HL-60 (cell line): Measurements from ENCODE around the gene TRIM14.

Experiments used
- POLR2AphosphoS5 ChIP-seq: IDR thresholded peaks from 2 replicates; pipeline ENCODE4 v1.6.1; 2012; ENCODE audit warnings: low read depth
- TF ChIP-seq, protein P1 (sequence below): IDR thresholded peaks from one replicate; pipeline ENCODE4 v1.5.1; 2011; ENCODE audit warnings: low read length, control low read depth, inconsistent platforms; ENCODE audit not compliant: insufficient read depth

DNA sequence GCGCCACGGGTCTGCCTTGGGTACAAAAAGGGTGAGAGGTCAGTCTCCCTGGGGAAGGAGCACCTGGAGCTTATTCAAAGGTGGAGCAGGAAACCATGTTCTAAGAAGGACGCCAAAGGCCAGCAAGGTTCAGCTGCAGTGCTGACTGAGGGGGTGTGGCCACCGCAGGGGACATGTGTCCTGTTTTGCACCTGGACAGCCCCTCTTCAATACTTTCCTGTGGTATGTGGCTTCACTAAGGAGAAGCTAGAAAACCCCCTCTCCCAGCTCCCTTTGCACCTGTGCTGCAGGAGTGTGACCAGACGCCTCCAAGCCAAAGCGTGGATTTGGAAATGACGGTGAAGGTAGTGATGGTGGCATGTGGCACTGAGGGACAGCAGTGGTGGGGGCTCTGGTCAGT lies 23.6 kb downstream of the TRIM14 start:
- TF ChIP-seq, protein P1, sequence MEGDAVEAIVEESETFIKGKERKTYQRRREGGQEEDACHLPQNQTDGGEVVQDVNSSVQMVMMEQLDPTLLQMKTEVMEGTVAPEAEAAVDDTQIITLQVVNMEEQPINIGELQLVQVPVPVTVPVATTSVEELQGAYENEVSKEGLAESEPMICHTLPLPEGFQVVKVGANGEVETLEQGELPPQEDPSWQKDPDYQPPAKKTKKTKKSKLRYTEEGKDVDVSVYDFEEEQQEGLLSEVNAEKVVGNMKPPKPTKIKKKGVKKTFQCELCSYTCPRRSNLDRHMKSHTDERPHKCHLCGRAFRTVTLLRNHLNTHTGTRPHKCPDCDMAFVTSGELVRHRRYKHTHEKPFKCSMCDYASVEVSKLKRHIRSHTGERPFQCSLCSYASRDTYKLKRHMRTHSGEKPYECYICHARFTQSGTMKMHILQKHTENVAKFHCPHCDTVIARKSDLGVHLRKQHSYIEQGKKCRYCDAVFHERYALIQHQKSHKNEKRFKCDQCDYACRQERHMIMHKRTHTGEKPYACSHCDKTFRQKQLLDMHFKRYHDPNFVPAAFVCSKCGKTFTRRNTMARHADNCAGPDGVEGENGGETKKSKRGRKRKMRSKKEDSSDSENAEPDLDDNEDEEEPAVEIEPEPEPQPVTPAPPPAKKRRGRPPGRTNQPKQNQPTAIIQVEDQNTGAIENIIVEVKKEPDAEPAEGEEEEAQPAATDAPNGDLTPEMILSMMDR, result no peak
- TF ChIP-seq POLR2AphosphoS5, result no peak
